HepG2 (cell line): ENCODE data around the gene PROX2. TPM values are rescaled to one million over a fixed set of nuclear protein-coding genes. Genes with fewer than 3 reads are reported as not detected.

ENCODE experiments used
- ATAD3A ChIP-seq: sonication (generic); formaldehyde crosslinking; IDR thresholded peaks from 2 replicates; pipeline ENCODE4 v1.4.0; 2020; ENCODE audit warnings: missing genetic modification reagents
- CAMTA2 ChIP-seq: sonication (generic); formaldehyde crosslinking; IDR thresholded peaks from 2 replicates; pipeline ENCODE4 v1.4.0; 2020; ENCODE audit warnings: mild to moderate bottlenecking, missing genetic modification reagents, borderline replicate concordance
- CC2D1A ChIP-seq: sonication (generic); formaldehyde crosslinking; IDR thresholded peaks from 2 replicates; pipeline ENCODE4 v1.8.1; 2023; ENCODE audit warnings: mild to moderate bottlenecking, missing genetic modification reagents
- ESRRA ChIP-seq: sonication (generic); formaldehyde crosslinking; IDR thresholded peaks from 2 replicates; pipeline ENCODE4 v1.5.1; 2020; ENCODE audit warnings: mild to moderate bottlenecking, low read depth, missing genetic modification reagents
- FOXK1 ChIP-seq: sonication (generic); formaldehyde crosslinking; IDR thresholded peaks from 2 replicates; pipeline ENCODE4 v1.4.0; 2020; ENCODE audit warnings: low read depth, missing genetic modification reagents, borderline replicate concordance
- FOXK2 ChIP-seq: fragments of 450-650 bp; IDR thresholded peaks from 2 replicates; pipeline ENCODE4 v1.6.1; 2016
- HIVEP1 ChIP-seq: sonication (generic); formaldehyde crosslinking; IDR thresholded peaks from 2 replicates; pipeline ENCODE4 v1.4.0; 2020; ENCODE audit warnings: mild to moderate bottlenecking, missing genetic modification reagents
- HNF4G ChIP-seq, 2 experiments: sonication (generic) in 1 of 2; formaldehyde crosslinking in 1 of 2; IDR thresholded peaks; 2 replicates each; pipeline versions ENCODE4 v1.4.0 to v1.6.1; 2011 to 2020; ENCODE audit warnings: borderline replicate concordance in 2 of 2, low read depth in 2 of 2, mild to moderate bottlenecking in 2 of 2, low read length in 1 of 2, missing genetic modification reagents in 1 of 2, moderate library complexity in 1 of 2
- HNRNPL ChIP-seq: fragments of 200-400 bp; formaldehyde crosslinking; IDR thresholded peaks from 2 replicates; pipeline ENCODE4 v1.6.1; 2017; ENCODE audit warnings: mild to moderate bottlenecking, low read depth, low read length
- KLF11 ChIP-seq: IDR thresholded peaks from 2 replicates; pipeline ENCODE4 v1.6.1; 2016; ENCODE audit warnings: missing compliant biosample characterization
- MAF1 ChIP-seq: sonication (generic); formaldehyde crosslinking; IDR thresholded peaks from 2 replicates; pipeline ENCODE4 v1.5.0; 2020; ENCODE audit warnings: missing genetic modification reagents, borderline replicate concordance
- MEIS1 ChIP-seq: sonication (generic); formaldehyde crosslinking; IDR thresholded peaks from 2 replicates; pipeline ENCODE4 v1.9.0; 2021; ENCODE audit warnings: mild to moderate bottlenecking, missing genetic modification reagents, moderate library complexity, borderline replicate concordance
- NFE2 ChIP-seq: sonication (generic); formaldehyde crosslinking; IDR thresholded peaks from 2 replicates; pipeline ENCODE4 v1.4.0; 2020; ENCODE audit warnings: missing genetic modification reagents
- PRPF4 ChIP-seq: fragments of 200-400 bp; formaldehyde crosslinking; IDR thresholded peaks from 2 replicates; pipeline ENCODE4 v1.6.1; 2016; ENCODE audit warnings: low read length, low read depth; ENCODE audit not compliant: poor library complexity, severe bottlenecking
- SP140L ChIP-seq: sonication (generic); formaldehyde crosslinking; IDR thresholded peaks from 2 replicates; pipeline ENCODE4 v1.4.0; 2020; ENCODE audit warnings: missing genetic modification reagents, borderline replicate concordance
- STAT5B ChIP-seq: sonication (generic); formaldehyde crosslinking; IDR thresholded peaks from 2 replicates; pipeline ENCODE4 v1.4.0; 2020; ENCODE audit warnings: missing genetic modification reagents
- TSC22D2 ChIP-seq: sonication (generic); formaldehyde crosslinking; IDR thresholded peaks from 2 replicates; pipeline ENCODE4 v1.5.1; 2020; ENCODE audit warnings: missing genetic modification reagents, mild to moderate bottlenecking, borderline replicate concordance
- ZNF20 ChIP-seq: sonication (generic); formaldehyde crosslinking; IDR thresholded peaks from 2 replicates; pipeline ENCODE4 v1.4.0; 2020; ENCODE audit warnings: mild to moderate bottlenecking, moderate library complexity, missing genetic modification reagents
- ZNF567 ChIP-seq: sonication (generic); formaldehyde crosslinking; IDR thresholded peaks from 2 replicates; pipeline ENCODE4 v1.8.1; 2023; ENCODE audit warnings: mild to moderate bottlenecking, missing genetic modification reagents, borderline replicate concordance
- polyA plus RNA-seq, 8 experiments: library from polyadenylated mRNA; depleted of rRNA in 3 of 8; stranded (reverse) in 7 of 8; unstranded in 1 of 8; fragments of >200 nt; fragmentation: Illumina TruSeq in 4 of 8; extraction: Trizol in 4 of 8; gene quantifications; 2 replicates each; pipeline versions ENCODE4 v1.2.1 to v1.2.3, GENCODE V29; 2011 to 2016; ENCODE audit warnings: low read depth in 4 of 8, missing spikeins in 1 of 8, mixed read lengths in 1 of 8; ENCODE audit not compliant: insufficient read depth in 1 of 8
- total RNA-seq, 5 experiments: library from RNA; depleted of rRNA; stranded (reverse); fragments of >200 nt; fragmentation: Illumina TruSeq; extraction: Trizol; gene quantifications; 2 replicates each; pipeline ENCODE4 v1.2.3, GENCODE V29; 2016; ENCODE audit warnings: low read depth in 1 of 5
- TF ChIP-seq, protein P1 (sequence below): sonication (generic); formaldehyde crosslinking; IDR thresholded peaks from 2 replicates; pipeline ENCODE4 v1.4.0; 2020; ENCODE audit warnings: missing genetic modification reagents
- TF ChIP-seq, protein P2 (sequence below): sonication (generic); formaldehyde crosslinking; IDR thresholded peaks from 2 replicates; pipeline ENCODE4 v1.5.0; 2020; ENCODE audit warnings: missing genetic modification reagents, mild to moderate bottlenecking, borderline replicate concordance
- TF ChIP-seq, protein P3 (sequence below), 2 experiments: IDR thresholded peaks; 2 replicates each; pipeline ENCODE4 v1.6.1; 2011 to 2012; ENCODE audit warnings: low read length in 2 of 2, borderline replicate concordance in 1 of 2, low read depth in 1 of 2, mild to moderate bottlenecking in 1 of 2, moderate library complexity in 1 of 2
- TF ChIP-seq, protein P4 (sequence below): IDR thresholded peaks from 2 replicates; pipeline ENCODE4 v1.6.1; 2016; ENCODE audit warnings: missing genetic modification reagents, missing compliant biosample characterization

PROX2 gene
- total and polyA plus RNA-seq, 2 of the 13 experiments (the other 11 are each of a cell fraction or from before 2014, with no cell fraction given), result not detected

DNA sequence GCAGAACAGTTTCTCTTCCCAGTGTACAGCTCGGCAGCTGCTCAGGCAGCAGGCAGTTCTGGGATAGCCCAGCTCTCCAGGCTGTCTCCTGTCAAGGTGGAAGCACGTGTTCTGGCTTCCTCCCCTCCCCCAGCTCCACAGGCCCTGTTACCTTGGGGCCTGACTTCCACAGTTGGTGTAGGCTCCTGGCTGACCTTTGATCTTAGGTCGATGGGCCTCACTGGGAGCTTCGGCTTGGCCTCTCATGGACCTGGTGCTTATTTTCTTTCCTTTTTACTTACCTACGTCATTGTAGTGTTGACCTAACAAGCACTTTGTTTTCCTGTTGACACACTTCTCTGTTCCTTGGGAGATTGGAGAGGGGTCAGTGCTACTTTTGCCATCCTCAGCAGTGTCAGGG lies 22.7 kb upstream of the PROX2 start (continued):
- no peak for TF ChIP-seq CAMTA2 (CRISPR knock-in tag)
- TF ChIP-seq, protein P1, sequence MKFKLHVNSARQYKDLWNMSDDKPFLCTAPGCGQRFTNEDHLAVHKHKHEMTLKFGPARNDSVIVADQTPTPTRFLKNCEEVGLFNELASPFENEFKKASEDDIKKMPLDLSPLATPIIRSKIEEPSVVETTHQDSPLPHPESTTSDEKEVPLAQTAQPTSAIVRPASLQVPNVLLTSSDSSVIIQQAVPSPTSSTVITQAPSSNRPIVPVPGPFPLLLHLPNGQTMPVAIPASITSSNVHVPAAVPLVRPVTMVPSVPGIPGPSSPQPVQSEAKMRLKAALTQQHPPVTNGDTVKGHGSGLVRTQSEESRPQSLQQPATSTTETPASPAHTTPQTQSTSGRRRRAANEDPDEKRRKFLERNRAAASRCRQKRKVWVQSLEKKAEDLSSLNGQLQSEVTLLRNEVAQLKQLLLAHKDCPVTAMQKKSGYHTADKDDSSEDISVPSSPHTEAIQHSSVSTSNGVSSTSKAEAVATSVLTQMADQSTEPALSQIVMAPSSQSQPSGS (CRISPR knock-in tag), result peak; percentile 80
- TF ChIP-seq ZNF567, result no peak
- TF ChIP-seq ZNF20, result no peak
- TF ChIP-seq ESRRA (CRISPR knock-in tag), result peak; percentile 45; the same call in 1 of the 2 replicates
- TF ChIP-seq MEIS1 (CRISPR knock-in tag), result peak; percentile 27; the same call in 1 of the 2 replicates
- TF ChIP-seq NFE2, result no peak
- no peak for TF ChIP-seq PRPF4
- TF ChIP-seq FOXK1 (CRISPR knock-in tag), result peak; percentile 81; the same call in 1 of the 2 replicates
- no peak for TF ChIP-seq HNRNPL
- peak; percentile 96 for TF ChIP-seq HNF4G (IDR thresholded peaks at IDR 0.05; ENCODE audit: borderline replicate concordance, low read depth, low read length)
- peak; percentile 92 for TF ChIP-seq HNF4G (CRISPR knock-in tag; IDR thresholded peaks at IDR 0.05; ENCODE audit: borderline replicate concordance, low read depth)
- TF ChIP-seq CC2D1A (CRISPR knock-in tag), result 0 out of 2 replicates have a peak, but pooled peaks have one; percentile 79
- TF ChIP-seq, protein P2, sequence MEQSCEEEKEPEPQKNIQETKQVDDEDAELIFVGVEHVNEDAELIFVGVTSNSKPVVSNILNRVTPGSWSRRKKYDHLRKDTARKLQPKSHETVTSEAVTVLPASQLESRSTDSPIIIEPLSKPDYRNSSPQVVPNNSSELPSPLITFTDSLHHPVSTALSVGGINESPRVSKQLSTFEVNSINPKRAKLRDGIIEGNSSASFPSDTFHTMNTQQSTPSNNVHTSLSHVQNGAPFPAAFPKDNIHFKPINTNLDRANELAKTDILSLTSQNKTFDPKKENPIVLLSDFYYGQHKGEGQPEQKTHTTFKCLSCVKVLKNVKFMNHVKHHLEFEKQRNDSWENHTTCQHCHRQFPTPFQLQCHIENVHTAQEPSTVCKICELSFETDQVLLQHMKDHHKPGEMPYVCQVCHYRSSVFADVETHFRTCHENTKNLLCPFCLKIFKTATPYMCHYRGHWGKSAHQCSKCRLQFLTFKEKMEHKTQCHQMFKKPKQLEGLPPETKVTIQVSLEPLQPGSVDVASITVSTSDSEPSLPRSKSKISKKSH (CRISPR knock-in tag), result peak; percentile 86; the same call in 1 of the 2 replicates
- TF ChIP-seq TSC22D2 (CRISPR knock-in tag), result no peak
- TF ChIP-seq KLF11 (CRISPR knock-in tag), result no peak
- TF ChIP-seq, protein P3, sequence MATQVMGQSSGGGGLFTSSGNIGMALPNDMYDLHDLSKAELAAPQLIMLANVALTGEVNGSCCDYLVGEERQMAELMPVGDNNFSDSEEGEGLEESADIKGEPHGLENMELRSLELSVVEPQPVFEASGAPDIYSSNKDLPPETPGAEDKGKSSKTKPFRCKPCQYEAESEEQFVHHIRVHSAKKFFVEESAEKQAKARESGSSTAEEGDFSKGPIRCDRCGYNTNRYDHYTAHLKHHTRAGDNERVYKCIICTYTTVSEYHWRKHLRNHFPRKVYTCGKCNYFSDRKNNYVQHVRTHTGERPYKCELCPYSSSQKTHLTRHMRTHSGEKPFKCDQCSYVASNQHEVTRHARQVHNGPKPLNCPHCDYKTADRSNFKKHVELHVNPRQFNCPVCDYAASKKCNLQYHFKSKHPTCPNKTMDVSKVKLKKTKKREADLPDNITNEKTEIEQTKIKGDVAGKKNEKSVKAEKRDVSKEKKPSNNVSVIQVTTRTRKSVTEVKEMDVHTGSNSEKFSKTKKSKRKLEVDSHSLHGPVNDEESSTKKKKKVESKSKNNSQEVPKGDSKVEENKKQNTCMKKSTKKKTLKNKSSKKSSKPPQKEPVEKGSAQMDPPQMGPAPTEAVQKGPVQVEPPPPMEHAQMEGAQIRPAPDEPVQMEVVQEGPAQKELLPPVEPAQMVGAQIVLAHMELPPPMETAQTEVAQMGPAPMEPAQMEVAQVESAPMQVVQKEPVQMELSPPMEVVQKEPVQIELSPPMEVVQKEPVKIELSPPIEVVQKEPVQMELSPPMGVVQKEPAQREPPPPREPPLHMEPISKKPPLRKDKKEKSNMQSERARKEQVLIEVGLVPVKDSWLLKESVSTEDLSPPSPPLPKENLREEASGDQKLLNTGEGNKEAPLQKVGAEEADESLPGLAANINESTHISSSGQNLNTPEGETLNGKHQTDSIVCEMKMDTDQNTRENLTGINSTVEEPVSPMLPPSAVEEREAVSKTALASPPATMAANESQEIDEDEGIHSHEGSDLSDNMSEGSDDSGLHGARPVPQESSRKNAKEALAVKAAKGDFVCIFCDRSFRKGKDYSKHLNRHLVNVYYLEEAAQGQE (IDR thresholded peaks at IDR 0.05; ENCODE audit: borderline replicate concordance in 1 of 2, low read depth in 1 of 2, low read length in 2 of 2), result peak in 1 of 2 experiments; percentile 36; a peak in 1 of 4 replicates
- TF ChIP-seq ATAD3A (CRISPR knock-in tag), result no peak
- peak; percentile 81 for TF ChIP-seq FOXK2
- TF ChIP-seq STAT5B (CRISPR knock-in tag), result no peak
- no peak for TF ChIP-seq SP140L
- TF ChIP-seq HIVEP1 (CRISPR knock-in tag), result 0 out of 2 replicates have a peak, but pooled peaks have one; percentile 46
- no peak for TF ChIP-seq MAF1
- TF ChIP-seq, protein P4, sequence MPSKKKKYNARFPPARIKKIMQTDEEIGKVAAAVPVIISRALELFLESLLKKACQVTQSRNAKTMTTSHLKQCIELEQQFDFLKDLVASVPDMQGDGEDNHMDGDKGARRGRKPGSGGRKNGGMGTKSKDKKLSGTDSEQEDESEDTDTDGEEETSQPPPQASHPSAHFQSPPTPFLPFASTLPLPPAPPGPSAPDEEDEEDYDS (CRISPR knock-in tag), result 0 out of 2 replicates have a peak, but pooled peaks have one; percentile 32
